NOMO-1 treated with dmso at 0.1 percent for 144 hours (cell line): Measurements from ENCODE around the gene EEIG2.

Source experiments
- DNase-seq: peaks from one replicate; lab custom pipeline; 2025; ENCODE audit not compliant: unreplicated experiment; lab: John Stamatoyannopoulos, UW

The EEIG2 gene

GRCh38 chr1:108575375-108575774 lies 15.5 kb downstream of the EEIG2 start:
- no peak for DNase-seq

- DNase-seq = no peak
Observed at GRCh38 chr1:108583757-108584427, 24.0 kb downstream of the EEIG2 start.

- peak; percentile 10 for DNase-seq
Observed at GRCh38 chr1:108584428-108584856, 24.5 kb downstream of the EEIG2 start.

GRCh38 chr1:108585313-108585712 lies 25.4 kb downstream of the EEIG2 start:
- DNase-seq = no peak

GRCh38 chr1:108590441-108590840 lies 30.5 kb downstream of the EEIG2 start:
- no peak for DNase-seq

- no peak for DNase-seq
Observed at GRCh38 chr1:108590957-108591356, 31.1 kb downstream of the EEIG2 start.

- DNase-seq = no peak
Observed at GRCh38 chr1:108591466-108591865, 31.6 kb downstream of the EEIG2 start.

- peak; percentile 64 for DNase-seq
Observed at GRCh38 chr1:108592030-108592759, 32.3 kb downstream of the EEIG2 start.

GRCh38 chr1:108593448-108593847 lies 33.5 kb downstream of the EEIG2 start:
- DNase-seq = no peak

GRCh38 chr1:108595507-108595906 lies 35.6 kb downstream of the EEIG2 start:
- DNase-seq = no peak

GRCh38 chr1:108597041-108597440 lies 37.1 kb downstream of the EEIG2 start:
- DNase-seq = no peak

- DNase-seq = no peak
Observed at GRCh38 chr1:108598340-108598739, 38.4 kb downstream of the EEIG2 start.

- DNase-seq = no peak
Observed at GRCh38 chr1:108600504-108600903, 40.6 kb downstream of the EEIG2 start.

- no peak for DNase-seq
Observed at GRCh38 chr1:108601708-108602410, 42.0 kb downstream of the EEIG2 start.

GRCh38 chr1:108605633-108606032 lies 45.7 kb downstream of the EEIG2 start:
- DNase-seq = no peak

GRCh38 chr1:108606478-108606877 lies 46.6 kb downstream of the EEIG2 start:
- no peak for DNase-seq

GRCh38 chr1:108609483-108610049 lies 49.7 kb downstream of the EEIG2 start:
- no peak for DNase-seq
